Measurements from ENCODE around the gene CDC14B.

- TF ChIP-seq CTCF (conservative IDR thresholded peaks at IDR 0.05 in 1 of 2, IDR thresholded peaks at IDR 0.05 in 1 of 2; ENCODE audit: extremely low read depth in 1 of 2, insufficient read depth in 1 of 2, low read depth in 1 of 2, low read length in 2 of 2) (no peak), EZH2 (IDR thresholded peaks at IDR 0.05; ENCODE audit: borderline replicate concordance, low read length) (no peak)
Measured at GRCh38 chr9:96487029-96487396, 132.6 kb downstream of the CDC14B start.
